ENCODE results near the gene SLC26A2.

SLC26A2 gene

DNA sequence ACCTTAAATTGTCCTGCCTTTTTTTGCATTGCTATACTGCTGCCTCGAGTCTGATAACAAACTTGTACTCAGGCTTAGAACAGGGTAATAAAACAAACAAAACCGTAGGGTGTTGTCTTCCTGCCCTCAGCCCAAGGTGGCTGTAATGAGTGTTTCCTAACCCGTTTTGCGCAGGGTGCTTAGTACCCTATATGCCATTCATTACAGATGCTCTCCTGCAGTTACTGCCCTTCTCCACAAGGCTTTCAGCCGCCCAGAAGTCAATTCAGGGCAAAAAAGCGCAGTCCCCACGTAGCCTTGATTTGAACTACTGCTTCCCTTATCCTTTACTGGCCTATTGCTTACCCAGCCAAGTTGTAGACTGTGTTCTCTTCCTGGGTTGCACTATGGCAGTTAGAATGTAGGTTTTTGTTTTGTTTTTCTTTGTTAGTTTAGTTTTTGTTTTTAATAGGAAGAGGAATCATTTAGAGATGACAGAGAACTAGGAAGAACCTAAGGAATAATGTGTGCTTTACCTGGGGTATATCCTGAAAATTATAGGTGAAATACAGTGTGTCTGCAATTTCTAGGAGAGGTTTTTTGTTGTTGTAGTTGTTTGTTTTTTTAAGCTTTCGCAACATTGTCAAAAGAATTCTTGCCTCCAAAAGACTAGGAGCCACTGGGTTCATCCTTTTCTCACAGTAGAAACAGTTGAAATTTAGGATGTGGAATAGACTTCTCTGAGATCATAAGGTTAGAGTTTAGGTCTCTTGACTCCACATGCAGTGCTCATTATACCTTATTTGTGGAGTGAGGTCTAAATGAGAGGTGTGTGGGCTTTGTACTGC lies 41.3 kb downstream of the SLC26A2 start:
- Histone ChIP-seq H3K79me1 (ENCODE audit: low read depth, low read length) (no peaks in the 10 kb centered on the region), H2BK120ac (ENCODE audit: low read depth, low read length) (no peak overlapping the region), H3K9me3 (replicated peaks in 1 of 2; ENCODE audit: control insufficient read depth in 2 of 2, insufficient read depth in 1 of 2, low read depth in 1 of 2, low read length in 2 of 2) (no peaks in the 10 kb centered on the region), H2BK15ac (ENCODE audit: low read length) (no peak overlapping the region), H3K18ac (ENCODE audit: low read length) (no peak overlapping the region), H2AK5ac (ENCODE audit: low read depth, low read length) (no peak overlapping the region), H4K8ac (ENCODE audit: low read depth, low read length) (no peak overlapping the region), H3K4ac (ENCODE audit: low read length) (no peak overlapping the region), H3K36me3 (replicated peaks in 1 of 2; ENCODE audit: control insufficient read depth in 2 of 2, insufficient read depth in 2 of 2, low read length in 2 of 2) (peaks cover 9 to 31% of the 10 kb centered on the region in 2 donors), H3K23ac (ENCODE audit: low read depth, low read length, poor library complexity) (no peak overlapping the region), H3K4me2 (ENCODE audit: insufficient read depth, low read length, poor library complexity, severe bottlenecking) (peak overlapping the region; percentile 80), H3K9ac (ENCODE audit: low read depth, low read length, poor library complexity) (no peak overlapping the region), H2BK12ac (ENCODE audit: low read length) (no peak overlapping the region), H3K4me3 (ENCODE audit: low read length in 2 of 2) (peak overlapping the region; percentile 63 to 94), H2AFZ (ENCODE audit: low read length) (peak overlapping the region; percentile 83), H4K91ac (ENCODE audit: low read depth, low read length, poor library complexity) (no peak overlapping the region), H3K14ac (ENCODE audit: low read length) (no peak overlapping the region), H3K27ac (replicated peaks; ENCODE audit: low read length) (no peak overlapping the region), H3K27me3 (ENCODE audit: control insufficient read depth in 3 of 3, insufficient read depth in 3 of 3, low read depth in 1 of 3, low read length in 3 of 3) (no peaks in the 10 kb centered on the region), H2BK5ac (ENCODE audit: low read length) (no peak overlapping the region), H3K4me1 (ENCODE audit: control insufficient read depth in 2 of 2, insufficient read depth in 1 of 2, low read depth in 1 of 2, low read length in 2 of 2) (peaks cover 5 to 6% of the 10 kb centered on the region in 2 donors)
- WGBS, 2 donors (ENCODE audit: extremely low coverage in 2 of 2, insufficient read length in 2 of 2, insufficient replicate concordance in 1 of 2): no CpG with 5 or more reads among the region's 8 CpGs
- DNase-seq (ENCODE audit: low spot score): peak; percentile 26

- Histone ChIP-seq H2BK15ac (ENCODE audit: low read length) (no peak overlapping the region), H3K9ac (ENCODE audit: low read depth, low read length, poor library complexity) (no peak overlapping the region), H4K8ac (ENCODE audit: low read depth, low read length) (no peak overlapping the region), H3K4me2 (ENCODE audit: insufficient read depth, low read length, poor library complexity, severe bottlenecking) (no peak overlapping the region), H3K23ac (ENCODE audit: low read depth, low read length, poor library complexity) (no peak overlapping the region), H3K27me3 (ENCODE audit: control insufficient read depth in 3 of 3, insufficient read depth in 3 of 3, low read depth in 1 of 3, low read length in 3 of 3) (no peaks in the 10 kb centered on the region), H2AK5ac (ENCODE audit: low read depth, low read length) (no peak overlapping the region), H2BK5ac (ENCODE audit: low read length) (no peak overlapping the region), H3K36me3 (replicated peaks in 1 of 2; ENCODE audit: control insufficient read depth in 2 of 2, insufficient read depth in 2 of 2, low read length in 2 of 2) (peaks cover 25 to 76% of the 10 kb centered on the region in 2 donors), H3K4ac (ENCODE audit: low read length) (no peak overlapping the region), H3K79me1 (ENCODE audit: low read depth, low read length) (peaks cover 3% of the 10 kb centered on the region), H3K18ac (ENCODE audit: low read length) (no peak overlapping the region), H2AFZ (ENCODE audit: low read length) (no peak overlapping the region), H2BK12ac (ENCODE audit: low read length) (no peak overlapping the region), H3K14ac (ENCODE audit: low read length) (no peak overlapping the region), H3K27ac (replicated peaks; ENCODE audit: low read length) (no peak overlapping the region), H2BK120ac (ENCODE audit: low read depth, low read length) (no peak overlapping the region), H3K4me3 (ENCODE audit: low read length in 2 of 2) (no peak overlapping the region), H4K91ac (ENCODE audit: low read depth, low read length, poor library complexity) (no peak overlapping the region), H3K4me1 (ENCODE audit: control insufficient read depth in 2 of 2, insufficient read depth in 1 of 2, low read depth in 1 of 2, low read length in 2 of 2) (peaks cover 0 to 2% of the 10 kb centered on the region in 2 donors), H3K9me3 (replicated peaks in 1 of 2; ENCODE audit: control insufficient read depth in 2 of 2, insufficient read depth in 1 of 2, low read depth in 1 of 2, low read length in 2 of 2) (no peaks in the 10 kb centered on the region)
- no peak for DNase-seq (ENCODE audit: low spot score)
- WGBS, 2 donors (ENCODE audit: extremely low coverage in 2 of 2, insufficient read length in 2 of 2, insufficient replicate concordance in 1 of 2): no CpG with 5 or more reads among the region's 4 CpGs
These were observed 45.8 kb downstream of the SLC26A2 start for GRCh38 chr5:150006318-150006717.

- Histone ChIP-seq H2BK5ac (ENCODE audit: low read length) (no peak overlapping the region), H3K18ac (ENCODE audit: low read length) (no peak overlapping the region), H3K27ac (replicated peaks; ENCODE audit: low read length) (no peak overlapping the region), H3K9me3 (replicated peaks in 1 of 2; ENCODE audit: control insufficient read depth in 2 of 2, insufficient read depth in 1 of 2, low read depth in 1 of 2, low read length in 2 of 2) (no peaks in the 10 kb centered on the region), H4K91ac (ENCODE audit: low read depth, low read length, poor library complexity) (no peak overlapping the region), H3K4me3 (ENCODE audit: low read length in 2 of 2) (no peak overlapping the region), H3K4me2 (ENCODE audit: insufficient read depth, low read length, poor library complexity, severe bottlenecking) (no peak overlapping the region), H3K4ac (ENCODE audit: low read length) (no peak overlapping the region), H3K14ac (ENCODE audit: low read length) (no peak overlapping the region), H3K23ac (ENCODE audit: low read depth, low read length, poor library complexity) (no peak overlapping the region), H4K8ac (ENCODE audit: low read depth, low read length) (no peak overlapping the region), H2BK12ac (ENCODE audit: low read length) (no peak overlapping the region), H2AFZ (ENCODE audit: low read length) (no peak overlapping the region), H3K9ac (ENCODE audit: low read depth, low read length, poor library complexity) (no peak overlapping the region), H3K36me3 (replicated peaks in 1 of 2; ENCODE audit: control insufficient read depth in 2 of 2, insufficient read depth in 2 of 2, low read length in 2 of 2) (peaks cover 26 to 81% of the 10 kb centered on the region in 2 donors), H2BK15ac (ENCODE audit: low read length) (no peak overlapping the region), H2BK120ac (ENCODE audit: low read depth, low read length) (no peak overlapping the region), H3K27me3 (ENCODE audit: control insufficient read depth in 3 of 3, insufficient read depth in 3 of 3, low read depth in 1 of 3, low read length in 3 of 3) (no peaks in the 10 kb centered on the region), H3K79me1 (ENCODE audit: low read depth, low read length) (peaks cover 3% of the 10 kb centered on the region), H2AK5ac (ENCODE audit: low read depth, low read length) (no peak overlapping the region), H3K4me1 (ENCODE audit: control insufficient read depth in 2 of 2, insufficient read depth in 1 of 2, low read depth in 1 of 2, low read length in 2 of 2) (no peaks in the 10 kb centered on the region)
- no peak for DNase-seq (ENCODE audit: low spot score)
These were observed 46.5 kb downstream of the SLC26A2 start for GRCh38 chr5:150007050-150007449.

DNA sequence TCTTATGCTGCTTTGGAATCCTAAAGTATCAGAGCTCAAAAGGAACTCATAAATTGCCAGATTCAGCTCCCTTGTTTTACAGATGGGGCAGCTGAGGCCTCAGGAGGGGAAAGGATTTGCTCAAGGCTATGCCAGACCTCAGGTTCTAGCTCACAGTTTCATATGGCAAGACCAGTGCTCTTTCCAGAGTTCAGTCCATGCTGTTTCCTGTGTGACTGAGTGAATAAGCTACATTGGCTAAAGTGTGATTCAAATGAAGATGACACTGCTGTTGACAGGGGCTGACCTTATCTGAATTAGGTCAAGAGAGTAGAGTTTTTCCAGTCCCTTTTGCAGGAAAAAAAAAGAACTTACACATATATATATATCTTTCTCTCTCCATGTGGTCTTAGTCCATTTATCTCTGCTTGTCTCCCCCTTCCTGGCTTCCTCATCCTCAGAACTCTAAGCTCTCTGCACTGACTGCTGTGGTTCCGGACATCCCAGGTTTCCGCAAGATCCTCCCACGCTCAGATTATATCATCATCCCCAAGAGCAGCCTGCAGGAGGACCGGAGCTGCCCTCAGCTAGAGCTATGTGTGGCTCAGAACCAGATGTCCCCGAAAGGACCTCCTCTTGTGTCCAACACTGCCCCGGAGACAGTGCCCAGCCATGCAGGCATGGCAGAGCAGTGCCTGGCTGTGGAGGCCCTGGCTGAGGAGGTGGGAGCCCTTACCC lies 49.3 kb downstream of the SLC26A2 start:
- H3K23ac ChIP-seq (ENCODE audit: low read depth, low read length, poor library complexity): no peak overlapping the region
- no peak overlapping the region for H3K27ac ChIP-seq (replicated peaks; ENCODE audit: low read length)

More for the DNA sequence above, 49.3 kb downstream of the SLC26A2 start:
- Histone ChIP-seq H2BK12ac (ENCODE audit: low read length) (no peak overlapping the region), H2AK5ac (ENCODE audit: low read depth, low read length) (no peak overlapping the region), H3K4me1 (ENCODE audit: control insufficient read depth in 2 of 2, insufficient read depth in 1 of 2, low read depth in 1 of 2, low read length in 2 of 2) (no peaks in the 10 kb centered on the region), H3K4me3 (ENCODE audit: low read length in 2 of 2) (peak overlapping the region in 1 of 2 donors; percentile 67), H3K4ac (ENCODE audit: low read length) (no peak overlapping the region), H3K27me3 (ENCODE audit: control insufficient read depth in 3 of 3, insufficient read depth in 3 of 3, low read depth in 1 of 3, low read length in 3 of 3) (no peaks in the 10 kb centered on the region), H2AFZ (ENCODE audit: low read length) (no peak overlapping the region), H3K4me2 (ENCODE audit: insufficient read depth, low read length, poor library complexity, severe bottlenecking) (no peak overlapping the region), H2BK120ac (ENCODE audit: low read depth, low read length) (no peak overlapping the region), H3K18ac (ENCODE audit: low read length) (no peak overlapping the region), H3K79me1 (ENCODE audit: low read depth, low read length) (peaks cover 3% of the 10 kb centered on the region), H3K9ac (ENCODE audit: low read depth, low read length, poor library complexity) (no peak overlapping the region), H2BK5ac (ENCODE audit: low read length) (no peak overlapping the region), H2BK15ac (ENCODE audit: low read length) (no peak overlapping the region), H4K8ac (ENCODE audit: low read depth, low read length) (no peak overlapping the region), H4K91ac (ENCODE audit: low read depth, low read length, poor library complexity) (no peak overlapping the region), H3K9me3 (replicated peaks in 1 of 2; ENCODE audit: control insufficient read depth in 2 of 2, insufficient read depth in 1 of 2, low read depth in 1 of 2, low read length in 2 of 2) (peaks cover 0 to 7% of the 10 kb centered on the region in 2 donors), H3K36me3 (replicated peaks in 1 of 2; ENCODE audit: control insufficient read depth in 2 of 2, insufficient read depth in 2 of 2, low read length in 2 of 2) (peaks cover 33 to 96% of the 10 kb centered on the region in 2 donors), H3K14ac (ENCODE audit: low read length) (no peak overlapping the region)
- WGBS, 2 donors (ENCODE audit: extremely low coverage in 2 of 2, insufficient read length in 2 of 2, insufficient replicate concordance in 1 of 2): no CpG with 5 or more reads among the region's 6 CpGs
- DNase-seq (ENCODE audit: low spot score): no peak

Data from neuronal stem cell (in vitro differentiated cells).